ENCODE measurements around the gene PAFAH1B1. TPM values are rescaled to one million over a fixed set of nuclear protein-coding genes. Genes with fewer than 3 reads are reported as not detected.

The PAFAH1B1 gene
- polyA plus RNA-seq, 1 donor (not counting 4 experiments of a cell fraction or from before 2014, with no cell fraction given), result 119 TPM

DNA sequence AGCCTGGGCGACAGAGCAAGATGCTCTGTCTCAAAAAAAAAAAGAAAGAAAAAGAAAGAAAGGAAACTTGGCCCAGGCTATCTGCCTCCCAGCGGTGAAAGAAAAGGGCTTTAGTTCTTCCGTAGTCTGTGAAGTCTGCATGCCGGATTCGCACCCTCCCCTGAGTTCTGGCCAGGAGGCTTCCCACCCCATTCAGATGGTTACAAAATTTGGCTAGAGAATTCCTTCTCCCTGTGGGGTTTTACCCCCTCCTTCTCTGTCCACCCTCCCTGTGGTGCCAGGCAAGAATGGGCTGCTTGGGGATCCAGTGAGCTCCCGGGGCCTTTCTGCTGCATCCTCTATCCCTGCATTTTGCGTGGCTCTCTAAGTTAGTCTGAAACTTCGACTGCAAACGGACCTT is 37.8 kb downstream of the PAFAH1B1 start:
- FAIRE-seq, result no peak
- Histone ChIP-seq H3K4me2 (ENCODE audit: control insufficient read depth, extremely low read depth, insufficient read depth, low read depth, low read length) (peak overlapping the region; percentile 54), H4K20me1 (ENCODE audit: control insufficient read depth, extremely low read depth, insufficient read depth, low read length) (peaks cover 49% of the 10 kb centered on the region), H3K27me3 (ENCODE audit: control insufficient read depth, extremely low read depth, insufficient read depth, low read length) (no peaks in the 10 kb centered on the region), H2AFZ (ENCODE audit: control insufficient read depth, low read length) (no peak overlapping the region), H3K27ac (ENCODE audit: control insufficient read depth, insufficient read depth, low read length) (peak overlapping the region; percentile 14), H3K9me1 (ENCODE audit: control insufficient read depth, extremely low read depth, insufficient read depth, low read length) (peaks cover 2% of the 10 kb centered on the region), H3K36me3 (ENCODE audit: control insufficient read depth in 2 of 2, extremely low read depth in 1 of 2, insufficient read depth in 2 of 2, low read length in 2 of 2) (peaks cover 0 to 4% of the 10 kb centered on the region in 2 experiments), H3K4me3 (ENCODE audit: control insufficient read depth in 2 of 3, extremely low read depth in 1 of 3, insufficient read depth in 2 of 3, low read depth in 1 of 3, low read length in 3 of 3) (peak overlapping the region in 1 of 3 experiments; percentile 4), H3K4me1 (ENCODE audit: control insufficient read depth, extremely low read depth, insufficient read depth, low read length) (peaks cover 35% of the 10 kb centered on the region), H3K9ac (ENCODE audit: control insufficient read depth, extremely low read depth, insufficient read depth, low read length) (peak overlapping the region; percentile 5), H3K9me3 (ENCODE audit: control insufficient read depth, low read depth, low read length) (no peaks in the 10 kb centered on the region), H3K79me2 (ENCODE audit: control insufficient read depth, insufficient read depth, low read length) (peaks cover 93% of the 10 kb centered on the region)
- DNase-seq (ENCODE audit: low read depth, low spot score), result no peak
- dilution Hi-C loops (cut with MboI; ENCODE audit: extremely low pct_ligation_motif_present, low sequenced_read_pairs), result no loop called here
- TF ChIP-seq, protein P1, sequence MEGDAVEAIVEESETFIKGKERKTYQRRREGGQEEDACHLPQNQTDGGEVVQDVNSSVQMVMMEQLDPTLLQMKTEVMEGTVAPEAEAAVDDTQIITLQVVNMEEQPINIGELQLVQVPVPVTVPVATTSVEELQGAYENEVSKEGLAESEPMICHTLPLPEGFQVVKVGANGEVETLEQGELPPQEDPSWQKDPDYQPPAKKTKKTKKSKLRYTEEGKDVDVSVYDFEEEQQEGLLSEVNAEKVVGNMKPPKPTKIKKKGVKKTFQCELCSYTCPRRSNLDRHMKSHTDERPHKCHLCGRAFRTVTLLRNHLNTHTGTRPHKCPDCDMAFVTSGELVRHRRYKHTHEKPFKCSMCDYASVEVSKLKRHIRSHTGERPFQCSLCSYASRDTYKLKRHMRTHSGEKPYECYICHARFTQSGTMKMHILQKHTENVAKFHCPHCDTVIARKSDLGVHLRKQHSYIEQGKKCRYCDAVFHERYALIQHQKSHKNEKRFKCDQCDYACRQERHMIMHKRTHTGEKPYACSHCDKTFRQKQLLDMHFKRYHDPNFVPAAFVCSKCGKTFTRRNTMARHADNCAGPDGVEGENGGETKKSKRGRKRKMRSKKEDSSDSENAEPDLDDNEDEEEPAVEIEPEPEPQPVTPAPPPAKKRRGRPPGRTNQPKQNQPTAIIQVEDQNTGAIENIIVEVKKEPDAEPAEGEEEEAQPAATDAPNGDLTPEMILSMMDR (optimal IDR thresholded peaks at IDR 0.05 in 1 of 3, IDR thresholded peaks at IDR 0.05 in 1 of 3, conservative IDR thresholded peaks at IDR 0.05 in 1 of 3; ENCODE audit: extremely low read depth in 1 of 3, insufficient read depth in 2 of 3, low read length in 3 of 3), result no peak
- TF ChIP-seq EZH2 (IDR thresholded peaks at IDR 0.05; ENCODE audit: low read length), result no peak

DNA sequence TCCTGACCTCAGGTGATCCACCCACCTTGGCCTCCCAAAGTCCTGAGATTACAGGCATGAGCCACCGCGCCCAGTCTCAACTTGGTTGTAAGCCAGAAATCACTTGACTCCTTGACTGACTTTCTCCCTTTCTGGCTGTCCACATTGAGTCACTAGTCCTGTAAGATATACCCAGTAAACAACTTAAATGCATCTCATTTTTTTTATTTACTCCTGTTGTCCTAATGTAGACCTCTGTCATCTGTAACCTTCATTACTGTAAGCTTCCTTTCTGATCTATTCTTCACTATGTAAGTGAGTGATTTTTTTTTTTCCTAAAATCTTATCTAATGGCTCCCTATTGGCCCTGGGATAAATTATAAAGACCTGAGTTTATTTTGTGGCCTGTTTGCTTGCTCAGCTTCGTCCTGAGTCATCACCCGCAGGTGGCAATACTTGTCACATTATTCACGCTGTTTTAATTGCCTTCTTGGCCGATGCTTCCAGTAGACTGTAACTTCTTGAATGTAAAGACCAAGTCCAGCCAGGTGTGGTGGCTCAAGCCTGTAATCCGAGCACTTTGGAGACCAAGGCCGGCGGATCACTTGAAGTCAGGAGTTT is 41.0 kb downstream of the PAFAH1B1 start:
- Histone ChIP-seq H3K9ac (ENCODE audit: control insufficient read depth, extremely low read depth, insufficient read depth, low read length) (no peak overlapping the region), H4K20me1 (ENCODE audit: control insufficient read depth, extremely low read depth, insufficient read depth, low read length) (peaks cover 60% of the 10 kb centered on the region), H3K4me1 (ENCODE audit: control insufficient read depth, extremely low read depth, insufficient read depth, low read length) (peaks cover 42% of the 10 kb centered on the region), H3K79me2 (ENCODE audit: control insufficient read depth, insufficient read depth, low read length) (peaks cover 87% of the 10 kb centered on the region), H2AFZ (ENCODE audit: control insufficient read depth, low read length) (no peak overlapping the region), H3K9me3 (ENCODE audit: control insufficient read depth, low read depth, low read length) (no peaks in the 10 kb centered on the region), H3K27me3 (ENCODE audit: control insufficient read depth, extremely low read depth, insufficient read depth, low read length) (no peaks in the 10 kb centered on the region), H3K4me2 (ENCODE audit: control insufficient read depth, extremely low read depth, insufficient read depth, low read depth, low read length) (peak overlapping the region; percentile 37), H3K9me1 (ENCODE audit: control insufficient read depth, extremely low read depth, insufficient read depth, low read length) (peaks cover 2% of the 10 kb centered on the region), H3K4me3 (ENCODE audit: control insufficient read depth in 2 of 3, extremely low read depth in 1 of 3, insufficient read depth in 2 of 3, low read depth in 1 of 3, low read length in 3 of 3) (no peak overlapping the region), H3K36me3 (ENCODE audit: control insufficient read depth in 2 of 2, extremely low read depth in 1 of 2, insufficient read depth in 2 of 2, low read length in 2 of 2) (peaks cover 0 to 7% of the 10 kb centered on the region in 2 experiments), H3K27ac (ENCODE audit: control insufficient read depth, insufficient read depth, low read length) (peak overlapping the region; percentile 46)
- DNase-seq (ENCODE audit: low read depth, low spot score) (peak; percentile 78), FAIRE-seq (peak; percentile 68)
- TF ChIP-seq EZH2 (IDR thresholded peaks at IDR 0.05; ENCODE audit: low read length), result no peak
- TF ChIP-seq, protein P1 (optimal IDR thresholded peaks at IDR 0.05 in 1 of 3, IDR thresholded peaks at IDR 0.05 in 1 of 3, conservative IDR thresholded peaks at IDR 0.05 in 1 of 3; ENCODE audit: extremely low read depth in 1 of 3, insufficient read depth in 2 of 3, low read length in 3 of 3), result no peak
- dilution Hi-C loops (cut with MboI; ENCODE audit: extremely low pct_ligation_motif_present, low sequenced_read_pairs), result no loop called here
